HEK293 (cell line): ENCODE results near the gene AMACR.

Experiments
- EGR2 ChIP-seq: fragments of 450-650 bp; formaldehyde crosslinking; IDR thresholded peaks from 2 replicates; pipeline ENCODE4 v1.5.1; 2016; ENCODE audit warnings: low read depth, missing biosample characterization, missing genetic modification characterization
- MEIS1 ChIP-seq: sonication (generic); formaldehyde crosslinking; IDR thresholded peaks from 2 replicates; pipeline ENCODE4 v1.8.1; 2022; ENCODE audit warnings: missing genetic modification reagents, mild to moderate bottlenecking, borderline replicate concordance
- MYNN ChIP-seq: fragments of 450-650 bp; formaldehyde crosslinking; IDR thresholded peaks from 2 replicates; pipeline ENCODE4 v1.5.1; 2016; ENCODE audit warnings: missing biosample characterization, missing genetic modification characterization, borderline replicate concordance
- SCRT2 ChIP-seq: fragments of 450-650 bp; formaldehyde crosslinking; IDR thresholded peaks from 2 replicates; pipeline ENCODE4 v1.5.1; 2016; ENCODE audit warnings: missing biosample characterization, missing genetic modification characterization
- SP2 ChIP-seq: fragments of 450-650 bp; formaldehyde crosslinking; IDR thresholded peaks from 2 replicates; pipeline ENCODE4 v1.5.1; 2016; ENCODE audit warnings: missing biosample characterization, missing genetic modification characterization
- YY2 ChIP-seq: fragments of 450-650 bp; formaldehyde crosslinking; IDR thresholded peaks from 2 replicates; pipeline ENCODE4 v1.5.1; 2016; ENCODE audit warnings: missing biosample characterization, missing genetic modification characterization
- ZBTB17 ChIP-seq: fragments of 450-650 bp; formaldehyde crosslinking; IDR thresholded peaks from 2 replicates; pipeline ENCODE4 v1.5.1; 2016; ENCODE audit warnings: missing biosample characterization, missing genetic modification characterization
- ZBTB7A ChIP-seq: fragments of 450-650 bp; formaldehyde crosslinking; IDR thresholded peaks from 2 replicates; pipeline ENCODE4 v1.5.1; 2016; ENCODE audit warnings: low read depth, missing biosample characterization, missing genetic modification characterization
- ZFP3 ChIP-seq: fragments of 450-650 bp; formaldehyde crosslinking; IDR thresholded peaks from 2 replicates; pipeline ENCODE4 v1.5.1; 2016; ENCODE audit warnings: low read depth, missing biosample characterization, missing genetic modification characterization
- ZNF121 ChIP-seq: fragments of 450-650 bp; formaldehyde crosslinking; IDR thresholded peaks from 2 replicates; pipeline ENCODE4 v1.5.1; 2016; ENCODE audit warnings: missing biosample characterization, missing genetic modification characterization
- ZNF785 ChIP-seq: fragments of 450-650 bp; formaldehyde crosslinking; IDR thresholded peaks from 2 replicates; pipeline ENCODE4 v1.5.1; 2016; ENCODE audit warnings: missing biosample characterization, missing genetic modification characterization
- ZNF791 ChIP-seq: fragments of 450-650 bp; formaldehyde crosslinking; IDR thresholded peaks from 2 replicates; pipeline ENCODE4 v1.5.1; 2016; ENCODE audit warnings: missing biosample characterization, missing genetic modification characterization
- ZNF843 ChIP-seq: fragments of 450-650 bp; formaldehyde crosslinking; IDR thresholded peaks from 2 replicates; pipeline ENCODE4 v1.5.1; 2016; ENCODE audit warnings: missing biosample characterization, missing genetic modification characterization
- ZSCAN16 ChIP-seq: fragments of 450-650 bp; formaldehyde crosslinking; IDR thresholded peaks from 2 replicates; pipeline ENCODE4 v1.5.1; 2016; ENCODE audit warnings: missing biosample characterization, missing genetic modification characterization
- TF ChIP-seq, protein P1 (sequence below): fragments of 450-650 bp; formaldehyde crosslinking; IDR thresholded peaks from 2 replicates; pipeline ENCODE4 v1.5.1; 2016; ENCODE audit warnings: missing biosample characterization, missing genetic modification characterization, borderline replicate concordance
- TF ChIP-seq, protein P2 (sequence below): fragments of 450-650 bp; formaldehyde crosslinking; IDR thresholded peaks from 2 replicates; pipeline ENCODE4 v1.5.1; 2017; ENCODE audit warnings: missing biosample characterization, mild to moderate bottlenecking, missing genetic modification characterization, moderate library complexity
- TF ChIP-seq, protein P3 (sequence below): fragments of 450-650 bp; formaldehyde crosslinking; IDR thresholded peaks from 2 replicates; pipeline ENCODE4 v1.5.1; 2016; ENCODE audit warnings: missing biosample characterization, missing genetic modification characterization
- TF ChIP-seq, protein P4 (sequence below): fragments of 450-650 bp; formaldehyde crosslinking; IDR thresholded peaks from 2 replicates; pipeline ENCODE4 v1.5.1; 2016; ENCODE audit warnings: missing biosample characterization, missing genetic modification characterization
- TF ChIP-seq, protein P5 (sequence below): fragments of 450-650 bp; formaldehyde crosslinking; IDR thresholded peaks from 2 replicates; pipeline ENCODE4 v1.5.1; 2016; ENCODE audit warnings: missing biosample characterization, missing genetic modification characterization
- TF ChIP-seq, protein P6 (sequence below): sonication (generic); formaldehyde crosslinking; IDR thresholded peaks from 2 replicates; pipeline ENCODE4 v1.8.1; 2022; ENCODE audit warnings: mild to moderate bottlenecking, moderate library complexity, missing genetic modification reagents
- TF ChIP-seq, protein P7 (sequence below): fragments of 450-650 bp; formaldehyde crosslinking; IDR thresholded peaks from 2 replicates; pipeline ENCODE4 v1.5.1; 2017; ENCODE audit warnings: missing biosample characterization, missing genetic modification characterization

Gene AMACR

DNA sequence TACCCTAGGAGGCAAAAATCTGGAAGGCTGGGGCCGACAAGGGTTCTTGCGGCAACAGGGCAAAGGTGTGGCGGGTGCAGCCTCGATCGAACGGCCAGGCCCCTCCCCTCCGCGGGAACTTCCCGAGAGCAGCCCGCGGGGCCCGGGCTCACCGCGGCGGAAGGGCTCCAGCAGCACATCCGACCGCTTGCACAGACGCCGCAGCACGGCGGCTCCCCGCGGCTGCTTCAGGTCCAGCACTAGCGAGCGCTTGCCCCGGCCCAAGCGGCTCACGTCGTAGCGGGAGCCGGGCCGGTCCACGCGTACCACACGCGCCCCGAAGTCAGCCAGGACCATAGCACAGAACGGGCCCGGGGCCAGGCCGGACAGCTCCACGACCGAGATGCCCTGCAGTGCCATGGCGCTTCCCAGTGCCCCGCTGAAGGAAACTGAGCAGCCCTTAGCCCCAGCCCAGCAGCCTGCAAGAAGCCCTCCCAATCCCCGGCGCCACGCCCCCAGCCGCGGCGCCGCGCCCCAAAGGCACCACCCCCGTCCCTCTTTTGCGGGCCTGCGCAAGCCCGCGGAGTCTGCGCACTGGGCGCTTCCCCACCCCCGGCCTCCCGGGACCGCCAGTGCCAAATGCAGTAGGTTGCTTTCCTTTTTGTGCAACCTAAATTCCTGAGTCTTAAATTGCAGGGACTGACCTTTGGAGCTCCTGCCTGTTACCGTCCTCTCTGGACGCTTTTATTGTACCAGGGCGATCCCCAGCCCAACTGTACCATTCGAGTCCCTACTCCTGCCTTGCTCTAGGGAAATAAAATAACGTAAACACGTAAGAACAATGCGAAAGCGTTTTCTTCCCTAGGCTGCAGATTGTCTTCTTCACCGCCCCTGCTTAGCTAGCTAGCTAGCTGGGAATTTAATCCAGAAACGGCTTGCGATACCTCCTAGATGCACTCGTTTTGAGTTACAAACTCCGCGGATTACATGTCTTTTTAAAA lies at the start of gene AMACR (continued):
- TF ChIP-seq, protein P1, sequence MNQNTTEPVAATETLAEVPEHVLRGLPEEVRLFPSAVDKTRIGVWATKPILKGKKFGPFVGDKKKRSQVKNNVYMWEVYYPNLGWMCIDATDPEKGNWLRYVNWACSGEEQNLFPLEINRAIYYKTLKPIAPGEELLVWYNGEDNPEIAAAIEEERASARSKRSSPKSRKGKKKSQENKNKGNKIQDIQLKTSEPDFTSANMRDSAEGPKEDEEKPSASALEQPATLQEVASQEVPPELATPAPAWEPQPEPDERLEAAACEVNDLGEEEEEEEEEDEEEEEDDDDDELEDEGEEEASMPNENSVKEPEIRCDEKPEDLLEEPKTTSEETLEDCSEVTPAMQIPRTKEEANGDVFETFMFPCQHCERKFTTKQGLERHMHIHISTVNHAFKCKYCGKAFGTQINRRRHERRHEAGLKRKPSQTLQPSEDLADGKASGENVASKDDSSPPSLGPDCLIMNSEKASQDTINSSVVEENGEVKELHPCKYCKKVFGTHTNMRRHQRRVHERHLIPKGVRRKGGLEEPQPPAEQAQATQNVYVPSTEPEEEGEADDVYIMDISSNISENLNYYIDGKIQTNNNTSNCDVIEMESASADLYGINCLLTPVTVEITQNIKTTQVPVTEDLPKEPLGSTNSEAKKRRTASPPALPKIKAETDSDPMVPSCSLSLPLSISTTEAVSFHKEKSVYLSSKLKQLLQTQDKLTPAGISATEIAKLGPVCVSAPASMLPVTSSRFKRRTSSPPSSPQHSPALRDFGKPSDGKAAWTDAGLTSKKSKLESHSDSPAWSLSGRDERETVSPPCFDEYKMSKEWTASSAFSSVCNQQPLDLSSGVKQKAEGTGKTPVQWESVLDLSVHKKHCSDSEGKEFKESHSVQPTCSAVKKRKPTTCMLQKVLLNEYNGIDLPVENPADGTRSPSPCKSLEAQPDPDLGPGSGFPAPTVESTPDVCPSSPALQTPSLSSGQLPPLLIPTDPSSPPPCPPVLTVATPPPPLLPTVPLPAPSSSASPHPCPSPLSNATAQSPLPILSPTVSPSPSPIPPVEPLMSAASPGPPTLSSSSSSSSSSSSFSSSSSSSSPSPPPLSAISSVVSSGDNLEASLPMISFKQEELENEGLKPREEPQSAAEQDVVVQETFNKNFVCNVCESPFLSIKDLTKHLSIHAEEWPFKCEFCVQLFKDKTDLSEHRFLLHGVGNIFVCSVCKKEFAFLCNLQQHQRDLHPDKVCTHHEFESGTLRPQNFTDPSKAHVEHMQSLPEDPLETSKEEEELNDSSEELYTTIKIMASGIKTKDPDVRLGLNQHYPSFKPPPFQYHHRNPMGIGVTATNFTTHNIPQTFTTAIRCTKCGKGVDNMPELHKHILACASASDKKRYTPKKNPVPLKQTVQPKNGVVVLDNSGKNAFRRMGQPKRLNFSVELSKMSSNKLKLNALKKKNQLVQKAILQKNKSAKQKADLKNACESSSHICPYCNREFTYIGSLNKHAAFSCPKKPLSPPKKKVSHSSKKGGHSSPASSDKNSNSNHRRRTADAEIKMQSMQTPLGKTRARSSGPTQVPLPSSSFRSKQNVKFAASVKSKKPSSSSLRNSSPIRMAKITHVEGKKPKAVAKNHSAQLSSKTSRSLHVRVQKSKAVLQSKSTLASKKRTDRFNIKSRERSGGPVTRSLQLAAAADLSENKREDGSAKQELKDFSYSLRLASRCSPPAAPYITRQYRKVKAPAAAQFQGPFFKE (tag by site-specific recombination): 0 out of 2 replicates have a peak, but pooled peaks have one; percentile 65
- TF ChIP-seq EGR2 (tag by site-specific recombination): no peak
- peak; percentile 71; the same call in 1 of the 2 replicates for TF ChIP-seq YY2
- TF ChIP-seq ZNF843 (tag by site-specific recombination): peak; percentile 53; the same call in 1 of the 2 replicates
- TF ChIP-seq, protein P2, sequence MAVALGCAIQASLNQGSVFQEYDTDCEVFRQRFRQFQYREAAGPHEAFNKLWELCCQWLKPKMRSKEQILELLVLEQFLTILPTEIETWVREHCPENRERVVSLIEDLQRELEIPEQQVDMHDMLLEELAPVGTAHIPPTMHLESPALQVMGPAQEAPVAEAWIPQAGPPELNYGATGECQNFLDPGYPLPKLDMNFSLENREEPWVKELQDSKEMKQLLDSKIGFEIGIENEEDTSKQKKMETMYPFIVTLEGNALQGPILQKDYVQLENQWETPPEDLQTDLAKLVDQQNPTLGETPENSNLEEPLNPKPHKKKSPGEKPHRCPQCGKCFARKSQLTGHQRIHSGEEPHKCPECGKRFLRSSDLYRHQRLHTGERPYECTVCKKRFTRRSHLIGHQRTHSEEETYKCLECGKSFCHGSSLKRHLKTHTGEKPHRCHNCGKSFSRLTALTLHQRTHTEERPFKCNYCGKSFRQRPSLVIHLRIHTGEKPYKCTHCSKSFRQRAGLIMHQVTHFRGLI (tag by site-specific recombination): peak; percentile 31
- peak; percentile 69; the same call in 1 of the 2 replicates for TF ChIP-seq ZBTB17
- TF ChIP-seq SCRT2 (tag by site-specific recombination): peak; percentile 81
- TF ChIP-seq, protein P3, sequence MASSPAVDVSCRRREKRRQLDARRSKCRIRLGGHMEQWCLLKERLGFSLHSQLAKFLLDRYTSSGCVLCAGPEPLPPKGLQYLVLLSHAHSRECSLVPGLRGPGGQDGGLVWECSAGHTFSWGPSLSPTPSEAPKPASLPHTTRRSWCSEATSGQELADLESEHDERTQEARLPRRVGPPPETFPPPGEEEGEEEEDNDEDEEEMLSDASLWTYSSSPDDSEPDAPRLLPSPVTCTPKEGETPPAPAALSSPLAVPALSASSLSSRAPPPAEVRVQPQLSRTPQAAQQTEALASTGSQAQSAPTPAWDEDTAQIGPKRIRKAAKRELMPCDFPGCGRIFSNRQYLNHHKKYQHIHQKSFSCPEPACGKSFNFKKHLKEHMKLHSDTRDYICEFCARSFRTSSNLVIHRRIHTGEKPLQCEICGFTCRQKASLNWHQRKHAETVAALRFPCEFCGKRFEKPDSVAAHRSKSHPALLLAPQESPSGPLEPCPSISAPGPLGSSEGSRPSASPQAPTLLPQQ (tag by site-specific recombination): peak; percentile 78
- peak; percentile 84; the same call in 1 of the 2 replicates for TF ChIP-seq ZNF121 (tag by site-specific recombination)
- TF ChIP-seq ZBTB7A (tag by site-specific recombination): peak; percentile 86; the same call in 1 of the 2 replicates
- TF ChIP-seq, protein P4, sequence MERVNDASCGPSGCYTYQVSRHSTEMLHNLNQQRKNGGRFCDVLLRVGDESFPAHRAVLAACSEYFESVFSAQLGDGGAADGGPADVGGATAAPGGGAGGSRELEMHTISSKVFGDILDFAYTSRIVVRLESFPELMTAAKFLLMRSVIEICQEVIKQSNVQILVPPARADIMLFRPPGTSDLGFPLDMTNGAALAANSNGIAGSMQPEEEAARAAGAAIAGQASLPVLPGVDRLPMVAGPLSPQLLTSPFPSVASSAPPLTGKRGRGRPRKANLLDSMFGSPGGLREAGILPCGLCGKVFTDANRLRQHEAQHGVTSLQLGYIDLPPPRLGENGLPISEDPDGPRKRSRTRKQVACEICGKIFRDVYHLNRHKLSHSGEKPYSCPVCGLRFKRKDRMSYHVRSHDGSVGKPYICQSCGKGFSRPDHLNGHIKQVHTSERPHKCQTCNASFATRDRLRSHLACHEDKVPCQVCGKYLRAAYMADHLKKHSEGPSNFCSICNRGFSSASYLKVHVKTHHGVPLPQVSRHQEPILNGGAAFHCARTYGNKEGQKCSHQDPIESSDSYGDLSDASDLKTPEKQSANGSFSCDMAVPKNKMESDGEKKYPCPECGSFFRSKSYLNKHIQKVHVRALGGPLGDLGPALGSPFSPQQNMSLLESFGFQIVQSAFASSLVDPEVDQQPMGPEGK: peak; percentile 81
- 0 out of 2 replicates have a peak, but pooled peaks have one; percentile 54 for TF ChIP-seq ZNF785
- no peak for TF ChIP-seq MEIS1 (CRISPR knock-in tag)
- peak; percentile 36; the same call in 1 of the 2 replicates for TF ChIP-seq MYNN (tag by site-specific recombination)
- TF ChIP-seq, protein P5, sequence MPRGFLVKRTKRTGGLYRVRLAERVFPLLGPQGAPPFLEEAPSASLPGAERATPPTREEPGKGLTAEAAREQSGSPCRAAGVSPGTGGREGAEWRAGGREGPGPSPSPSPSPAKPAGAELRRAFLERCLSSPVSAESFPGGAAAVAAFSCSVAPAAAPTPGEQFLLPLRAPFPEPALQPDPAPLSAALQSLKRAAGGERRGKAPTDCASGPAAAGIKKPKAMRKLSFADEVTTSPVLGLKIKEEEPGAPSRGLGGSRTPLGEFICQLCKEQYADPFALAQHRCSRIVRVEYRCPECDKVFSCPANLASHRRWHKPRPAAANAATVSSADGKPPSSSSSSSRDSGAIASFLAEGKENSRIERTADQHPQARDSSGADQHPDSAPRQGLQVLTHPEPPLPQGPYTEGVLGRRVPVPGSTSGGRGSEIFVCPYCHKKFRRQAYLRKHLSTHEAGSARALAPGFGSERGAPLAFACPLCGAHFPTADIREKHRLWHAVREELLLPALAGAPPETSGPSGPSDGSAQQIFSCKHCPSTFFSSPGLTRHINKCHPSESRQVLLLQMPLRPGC (tag by site-specific recombination): no peak; the same call in 1 of the 2 replicates
- TF ChIP-seq ZFP3 (tag by site-specific recombination): no peak
- TF ChIP-seq ZSCAN16: no peak
- peak; percentile 76 for TF ChIP-seq SP2
- TF ChIP-seq ZNF791 (tag by site-specific recombination): no peak
- TF ChIP-seq, protein P6, sequence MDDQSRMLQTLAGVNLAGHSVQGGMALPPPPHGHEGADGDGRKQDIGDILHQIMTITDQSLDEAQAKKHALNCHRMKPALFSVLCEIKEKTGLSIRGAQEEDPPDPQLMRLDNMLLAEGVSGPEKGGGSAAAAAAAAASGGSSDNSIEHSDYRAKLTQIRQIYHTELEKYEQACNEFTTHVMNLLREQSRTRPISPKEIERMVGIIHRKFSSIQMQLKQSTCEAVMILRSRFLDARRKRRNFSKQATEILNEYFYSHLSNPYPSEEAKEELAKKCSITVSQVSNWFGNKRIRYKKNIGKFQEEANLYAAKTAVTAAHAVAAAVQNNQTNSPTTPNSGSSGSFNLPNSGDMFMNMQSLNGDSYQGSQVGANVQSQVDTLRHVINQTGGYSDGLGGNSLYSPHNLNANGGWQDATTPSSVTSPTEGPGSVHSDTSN (CRISPR knock-in tag): peak; percentile 71
- TF ChIP-seq, protein P7, sequence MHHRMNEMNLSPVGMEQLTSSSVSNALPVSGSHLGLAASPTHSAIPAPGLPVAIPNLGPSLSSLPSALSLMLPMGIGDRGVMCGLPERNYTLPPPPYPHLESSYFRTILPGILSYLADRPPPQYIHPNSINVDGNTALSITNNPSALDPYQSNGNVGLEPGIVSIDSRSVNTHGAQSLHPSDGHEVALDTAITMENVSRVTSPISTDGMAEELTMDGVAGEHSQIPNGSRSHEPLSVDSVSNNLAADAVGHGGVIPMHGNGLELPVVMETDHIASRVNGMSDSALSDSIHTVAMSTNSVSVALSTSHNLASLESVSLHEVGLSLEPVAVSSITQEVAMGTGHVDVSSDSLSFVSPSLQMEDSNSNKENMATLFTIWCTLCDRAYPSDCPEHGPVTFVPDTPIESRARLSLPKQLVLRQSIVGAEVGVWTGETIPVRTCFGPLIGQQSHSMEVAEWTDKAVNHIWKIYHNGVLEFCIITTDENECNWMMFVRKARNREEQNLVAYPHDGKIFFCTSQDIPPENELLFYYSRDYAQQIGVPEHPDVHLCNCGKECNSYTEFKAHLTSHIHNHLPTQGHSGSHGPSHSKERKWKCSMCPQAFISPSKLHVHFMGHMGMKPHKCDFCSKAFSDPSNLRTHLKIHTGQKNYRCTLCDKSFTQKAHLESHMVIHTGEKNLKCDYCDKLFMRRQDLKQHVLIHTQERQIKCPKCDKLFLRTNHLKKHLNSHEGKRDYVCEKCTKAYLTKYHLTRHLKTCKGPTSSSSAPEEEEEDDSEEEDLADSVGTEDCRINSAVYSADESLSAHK (tag by site-specific recombination): no peak
